NT2/D1 (cell line): Measurements from ENCODE around the gene GFOD1.

Experiments used
- DNase-seq: peaks from one replicate; pipeline ENCODE4 v3.0.0-alpha.2; 2011; ENCODE audit warnings: low read depth, low spot score
- H3K27me3 ChIP-seq: 2 replicates; pipeline ENCODE4 v1.6.0; 2011; ENCODE audit warnings: mild to moderate bottlenecking; ENCODE audit not compliant: insufficient read length, insufficient read depth
- H3K36me3 ChIP-seq: 2 replicates; pipeline ENCODE4 v1.6.1; 2011; ENCODE audit warnings: mild to moderate bottlenecking, low read length, mixed read lengths; ENCODE audit not compliant: insufficient read depth, insufficient read length
- H3K4me1 ChIP-seq: 2 replicates; pipeline ENCODE4 v1.5.1; 2011; ENCODE audit not compliant: insufficient read depth, insufficient read length
- H3K4me3 ChIP-seq: 2 replicates; pipeline ENCODE4 v1.5.1; 2011; ENCODE audit warnings: low read depth; ENCODE audit not compliant: insufficient read length
- H3K9ac ChIP-seq: 2 replicates; pipeline ENCODE4 v1.6.0; 2011; ENCODE audit warnings: low read depth; ENCODE audit not compliant: insufficient read length
- H3K9me3 ChIP-seq: 2 replicates; pipeline ENCODE4 v1.5.1; 2011; ENCODE audit warnings: mild to moderate bottlenecking, low read length; ENCODE audit not compliant: insufficient read depth
- SUZ12 ChIP-seq: IDR thresholded peaks from 2 replicates; pipeline ENCODE4 v1.6.1; 2011; ENCODE audit not compliant: insufficient read length, insufficient read depth; ENCODE audit errors: extremely low read depth
- YY1 ChIP-seq: IDR thresholded peaks from 2 replicates; pipeline ENCODE4 v1.6.1; 2011; ENCODE audit not compliant: insufficient read length, insufficient read depth
- ZNF274 ChIP-seq: IDR thresholded peaks from 2 replicates; pipeline ENCODE4 v1.6.1; 2011; ENCODE audit warnings: mild to moderate bottlenecking, low read depth, low read length

Gene GFOD1

GRCh38 chr6:13508711-13509705 is 21.6 kb upstream of the GFOD1 start:
- no peak overlapping the region for H3K4me3 ChIP-seq
- no peaks in the 10 kb centered on the region for H3K4me1 ChIP-seq
- H3K36me3 ChIP-seq = no peaks in the 10 kb centered on the region
- no peaks in the 10 kb centered on the region for H3K27me3 ChIP-seq
- no peaks in the 10 kb centered on the region for H3K9me3 ChIP-seq
- no peak overlapping the region for H3K9ac ChIP-seq
- DNase-seq = no peak
- no peak for TF ChIP-seq YY1
- TF ChIP-seq ZNF274 = no peak
- no peak for TF ChIP-seq SUZ12

GRCh38 chr6:13507306-13507860 is 20.0 kb upstream of the GFOD1 start:
- H3K9ac ChIP-seq = no peak overlapping the region
- H3K9me3 ChIP-seq = no peaks in the 10 kb centered on the region; the same call in 1 of the 2 replicates
- TF ChIP-seq SUZ12 (no peak), YY1 (no peak), ZNF274 (no peak)
- H3K4me1 ChIP-seq = no peaks in the 10 kb centered on the region
- no peaks in the 10 kb centered on the region for H3K36me3 ChIP-seq
- no peak for DNase-seq
- H3K27me3 ChIP-seq = no peaks in the 10 kb centered on the region
- no peak overlapping the region for H3K4me3 ChIP-seq

- Histone ChIP-seq H3K36me3 (no peaks in the 10 kb centered on the region), H3K4me3 (no peak overlapping the region), H3K4me1 (no peaks in the 10 kb centered on the region), H3K9me3 (peaks cover 6% of the 10 kb centered on the region; the same call in 1 of the 2 replicates), H3K27me3 (no peaks in the 10 kb centered on the region), H3K9ac (no peak overlapping the region)
- TF ChIP-seq ZNF274 (no peak), YY1 (no peak), SUZ12 (no peak)
- no peak for DNase-seq
Observed at GRCh38 chr6:13505345-13505734, 17.9 kb upstream of the GFOD1 start.

DNA sequence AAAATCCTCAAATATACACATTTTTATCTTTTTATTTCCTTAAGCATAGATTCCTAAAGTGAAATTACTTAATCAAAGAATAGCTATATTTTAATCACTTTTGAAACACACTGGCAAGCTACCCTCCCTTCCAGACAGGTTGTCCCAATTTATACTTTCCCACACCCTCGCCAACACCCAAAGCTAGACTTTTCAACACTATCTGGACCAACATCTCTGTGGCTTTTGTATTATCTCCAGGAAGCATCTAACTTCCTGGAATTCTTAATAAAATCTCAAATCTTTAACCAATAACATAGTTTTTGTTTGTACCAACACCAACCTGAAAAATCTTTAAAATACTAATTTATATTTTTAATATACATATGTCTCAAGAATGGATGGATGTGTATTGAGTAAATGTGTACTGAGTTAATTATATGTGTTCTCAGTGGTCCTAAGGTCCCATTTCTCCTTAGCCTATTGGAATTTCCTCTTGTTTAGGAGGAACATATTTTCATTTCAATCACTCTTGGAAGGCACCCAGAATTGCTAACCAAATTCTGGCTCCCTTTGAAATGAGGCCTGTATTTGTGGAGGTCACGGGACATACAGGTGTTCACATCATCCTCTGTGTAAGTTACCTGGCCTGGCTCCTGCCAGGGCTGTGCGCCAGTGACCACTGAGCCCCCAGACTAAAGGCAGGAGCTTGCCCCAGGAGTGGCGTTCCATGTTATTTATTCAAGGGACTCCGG is 17.4 kb upstream of the GFOD1 start:
- no peak for TF ChIP-seq YY1
- TF ChIP-seq ZNF274 = no peak
- no peak for TF ChIP-seq SUZ12
- no peak overlapping the region for H3K9ac ChIP-seq
- no peak for DNase-seq
- H3K9me3 ChIP-seq = peaks cover 6% of the 10 kb centered on the region; the same call in 1 of the 2 replicates
- no peaks in the 10 kb centered on the region for H3K4me1 ChIP-seq
- no peak overlapping the region for H3K4me3 ChIP-seq
- H3K36me3 ChIP-seq = no peaks in the 10 kb centered on the region
- H3K27me3 ChIP-seq = no peaks in the 10 kb centered on the region

DNA sequence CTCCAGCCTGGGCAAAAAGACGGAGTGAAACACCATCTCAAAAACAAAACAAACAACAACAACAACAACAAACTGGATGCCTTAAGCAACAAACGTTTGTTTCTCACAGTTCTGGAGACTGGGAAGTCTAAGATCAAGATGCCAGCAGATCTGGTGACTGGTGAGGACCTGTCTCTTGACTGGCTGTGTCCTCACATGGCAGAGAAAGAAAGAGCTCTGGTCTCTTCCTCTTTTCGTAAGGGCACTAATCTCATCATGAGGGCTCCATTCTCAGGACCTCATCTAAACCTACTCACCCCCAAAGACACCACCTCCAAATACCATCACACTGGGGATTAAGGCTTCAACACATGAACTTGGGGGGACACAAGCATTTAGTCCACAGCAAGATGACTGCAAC is 13.5 kb upstream of the GFOD1 start:
- no peaks in the 10 kb centered on the region for H3K36me3 ChIP-seq
- no peak overlapping the region for H3K9ac ChIP-seq
- no peaks in the 10 kb centered on the region for H3K27me3 ChIP-seq

DNA sequence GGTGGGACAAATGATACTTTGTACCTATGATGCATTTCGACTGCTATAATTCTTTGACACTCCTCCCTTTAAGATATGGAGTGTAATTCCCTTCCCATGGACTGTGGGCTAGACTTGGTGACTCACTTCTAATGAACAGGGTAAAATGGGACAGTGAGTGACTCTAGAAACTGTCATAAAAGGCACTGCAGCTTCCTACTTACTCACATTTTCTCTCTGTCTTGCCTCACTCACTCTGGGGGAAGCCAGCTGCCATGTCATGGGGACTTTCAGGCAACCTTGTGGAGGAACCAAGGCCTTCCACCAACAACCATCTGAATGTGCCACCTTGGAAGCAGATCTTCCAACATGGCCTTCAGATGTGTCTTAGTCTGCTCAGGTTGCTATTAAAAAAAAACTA is 12.9 kb upstream of the GFOD1 start:
- Histone ChIP-seq H3K9me3 (peaks cover 6% of the 10 kb centered on the region; the same call in 1 of the 2 replicates), H3K27me3 (no peaks in the 10 kb centered on the region), H3K36me3 (no peaks in the 10 kb centered on the region), H3K4me1 (peaks cover 5% of the 10 kb centered on the region), H3K9ac (no peak overlapping the region), H3K4me3 (no peak overlapping the region)
- DNase-seq = no peak
- TF ChIP-seq SUZ12 (no peak), YY1 (no peak)

More for the DNA sequence above, 13.5 kb upstream of the GFOD1 start:
- TF ChIP-seq YY1 (no peak), ZNF274 (no peak), SUZ12 (no peak)
- no peak for DNase-seq
- H3K4me3 ChIP-seq = no peak overlapping the region
- peaks cover 6% of the 10 kb centered on the region; the same call in 1 of the 2 replicates for H3K9me3 ChIP-seq
- peaks cover 5% of the 10 kb centered on the region for H3K4me1 ChIP-seq
